K562 (cell line): ENCODE data around the gene GFRA1. TPM values are rescaled to one million over a fixed set of nuclear protein-coding genes. Genes with fewer than 3 reads are reported as not detected.

Experiments used
- ATAC-seq: fragments of 200-7000 bp; cut with Tn5 transposase; 3 replicates; pipeline ENCODE4 v1.9.1; 2020; ENCODE audit warnings: moderate library complexity
- BruUV-seq: library from RNA; stranded (reverse); fragments of 400-500 nt; replicated peaks from 2 replicates; lab custom pipeline; 2021; lab: Mats Ljungman, UMichigan
- CTCF ChIA-PET: fragments of 300-600 bp; formaldehyde crosslinking; extraction: SDS; loops from one replicate; lab custom pipeline; 2021; ENCODE audit warnings: low intra/inter-chr PET ratio; lab: Yijun Ruan, JAX
- POLR2A ChIA-PET: fragments of 300-600, 350-650 bp; sonication (Branson Sonifier 250); formaldehyde crosslinking; extraction: SDS; loops from one replicate; lab custom pipeline; 2021; ENCODE audit warnings: antibody characterized with exemption, inconsistent platforms; lab: Yijun Ruan, JAX
- DNase-seq, 4 experiments: peaks; one replicate each; pipeline versions ENCODE4 v3.0.0 to v3.0.0-alpha.2; 2011 to 2018; ENCODE audit warnings: low spot score in 3 of 4, mixed read lengths in 3 of 4; ENCODE audit errors: extremely low read depth in 1 of 4
- FAIRE-seq: peaks from 2 replicates; lab custom pipeline; 2011; peaks lifted over from hg19 to GRCh38; lab: Jason Lieb, UNC
- H2AFZ ChIP-seq: 2 replicates; pipeline ENCODE4 v1.6.0; 2011; ENCODE audit warnings: low read depth, low read length, control low read depth, inconsistent platforms
- H3K27ac ChIP-seq: fragments of 200-600 bp; 3 replicates; pipeline ENCODE4 v1.8.0; 2011; ENCODE audit warnings: low read depth, mild to moderate bottlenecking, control low read depth, inconsistent platforms, low read length, moderate library complexity, mixed read lengths; ENCODE audit errors: extremely low read depth
- H3K27me3 ChIP-seq, 2 experiments: fragments of 300-600 bp in 1 of 2; 2 replicates in 1 of 2; 3 replicates in 1 of 2; pipeline versions ENCODE4 v1.6.0 to v1.8.0; 2011; ENCODE audit warnings: inconsistent platforms in 2 of 2, low read length in 2 of 2, mild to moderate bottlenecking in 1 of 2, mixed read lengths in 1 of 2, moderate library complexity in 1 of 2; ENCODE audit not compliant: control insufficient read depth in 2 of 2, insufficient read depth in 2 of 2
- H3K36me3 ChIP-seq: fragments of 300-600 bp; 3 replicates; pipeline ENCODE4 v1.8.0; 2011; ENCODE audit warnings: mild to moderate bottlenecking, low read length, inconsistent platforms; ENCODE audit not compliant: control insufficient read depth, insufficient read depth
- H3K4me1 ChIP-seq, 2 experiments: fragments of 200-600 bp in 1 of 2; replicated peaks in 1 of 2; 2 replicates in 1 of 2; 3 replicates in 1 of 2; pipeline versions ENCODE4 v1.5.1 to v1.8.0; 2011; ENCODE audit warnings: inconsistent platforms in 2 of 2, low read length in 2 of 2, mild to moderate bottlenecking in 1 of 2, mixed read lengths in 1 of 2, moderate library complexity in 1 of 2; ENCODE audit not compliant: control insufficient read depth in 2 of 2, insufficient read depth in 2 of 2
- H3K4me2 ChIP-seq: 2 replicates; pipeline ENCODE4 v1.6.1; 2011; ENCODE audit warnings: low read length, control low read depth, inconsistent platforms, mixed read lengths; ENCODE audit not compliant: insufficient read depth
- H3K4me3 ChIP-seq: fragments of 200-600 bp; sonication (generic), shearing (Covaris generic); 2 replicates; pipeline ENCODE4 v1.5.1; 2016; ENCODE audit warnings: control low read depth, inconsistent platforms
- H3K79me2 ChIP-seq: fragments of 200-600 bp; 3 replicates; pipeline ENCODE4 v1.8.0; 2011; ENCODE audit warnings: low read length, inconsistent platforms; ENCODE audit not compliant: control insufficient read depth, insufficient read depth
- H3K9ac ChIP-seq, 2 experiments: 2 replicates each; pipeline versions ENCODE4 v1.6.0 to v1.6.1; 2011; ENCODE audit warnings: low read depth in 2 of 2, low read length in 2 of 2, control low read depth in 1 of 2, inconsistent platforms in 1 of 2, mild to moderate bottlenecking in 1 of 2, mixed read lengths in 1 of 2; ENCODE audit not compliant: insufficient read depth in 1 of 2
- H3K9me1 ChIP-seq: one replicate; pipeline ENCODE4 v1.6.0; 2011; ENCODE audit warnings: inconsistent platforms, mild to moderate bottlenecking, low read length, moderate library complexity; ENCODE audit not compliant: control insufficient read depth, insufficient read depth
- H3K9me3 ChIP-seq: replicated peaks from 2 replicates; pipeline ENCODE4 v1.5.1; 2011; ENCODE audit warnings: low read depth, low read length, inconsistent platforms; ENCODE audit not compliant: control insufficient read depth, insufficient read depth
- H4K20me1 ChIP-seq: replicated peaks from 2 replicates; pipeline ENCODE4 v1.6.1; 2011; ENCODE audit warnings: low read length, inconsistent platforms, mixed read lengths; ENCODE audit not compliant: control insufficient read depth, insufficient read depth
- BRF1 ChIP-seq: IDR thresholded peaks from 3 replicates; pipeline ENCODE4 v1.6.1; 2011; ENCODE audit warnings: borderline replicate concordance, mild to moderate bottlenecking; ENCODE audit not compliant: insufficient read length; ENCODE audit errors: extremely low read depth
- CREM ChIP-seq: IDR thresholded peaks from 2 replicates; pipeline ENCODE4 v1.6.1; 2014; ENCODE audit warnings: antibody characterized with exemption, low read depth
- E2F8 ChIP-seq: fragments of 450-650 bp; IDR thresholded peaks from 2 replicates; pipeline ENCODE4 v1.7.1; 2018; ENCODE audit warnings: mild to moderate bottlenecking, low read depth; ENCODE audit not compliant: partially characterized antibody
- KHSRP ChIP-seq: fragments of 450-650 bp; IDR thresholded peaks from 2 replicates; pipeline ENCODE4 v1.6.1; 2017
- NFATC3 ChIP-seq: fragments of 450-650 bp; IDR thresholded peaks from 2 replicates; pipeline ENCODE4 v1.6.1; 2017; ENCODE audit warnings: mild to moderate bottlenecking
- NFRKB ChIP-seq: fragments of 450-650 bp; IDR thresholded peaks from 2 replicates; pipeline ENCODE4 v1.6.1; 2016; ENCODE audit warnings: low read depth
- ZEB2 ChIP-seq: fragments of 450-650 bp; IDR thresholded peaks from 2 replicates; pipeline ENCODE4 v1.6.1; 2016
- WGBS: fragments of 100-300 bp; shearing (Covaris generic); methylation state at CpG from one replicate; pipeline ENCODE4 v1.1.6; 2016; ENCODE audit warnings: low coverage, mixed read lengths; ENCODE audit not compliant: insufficient coverage; ENCODE audit errors: missing lambda C conversion rate; 5-methylcytosine and 5-hydroxymethylcytosine counted together
- in situ Hi-C: fragments of 300-500 bp; cut with MboI; formaldehyde crosslinking; loops from 4 replicates; pipeline ENCODE4 v1.15.0; 2018; ENCODE audit warnings: inconsistent platforms, mixed read lengths
- intact Hi-C: fragments of 100-400 bp; cut with micrococcal nuclease; formaldehyde crosslinking; loops from 2 replicates; pipeline ENCODE4 v1.14.2; 2022
- polyA plus RNA-seq, 8 experiments: library from polyadenylated mRNA; depleted of rRNA in 4 of 8; stranded (reverse) in 5 of 8; unstranded in 3 of 8; fragments of >200 nt; fragmentation: Nextera tagmentation in 2 of 8; fragmentation: Illumina TruSeq in 1 of 8; extraction: Ambion mirVana in 2 of 8; extraction: Trizol in 1 of 8; gene quantifications; 2 replicates each; pipeline versions ENCODE4 v1.2.1 to v1.2.3, GENCODE V29; 2011 to 2014; ENCODE audit warnings: inconsistent platforms in 1 of 8, missing spikeins in 1 of 8
- total RNA-seq, 7 experiments: library from RNA; depleted of rRNA in 6 of 7; stranded (reverse); fragments of >200 nt in 6 of 7; fragmentation: Illumina TruSeq in 2 of 7; extraction: Trizol in 2 of 7; gene quantifications; 2 replicates each; pipeline versions ENCODE4 v1.2.1 to v1.2.3, GENCODE V29; 2011 to 2021; ENCODE audit warnings: low replicate concordance in 1 of 7

GFRA1 gene
- total and polyA plus RNA-seq, 9 of the 15 experiments (the other 6 are each of a cell fraction or from before 2014, with no cell fraction given) = 0.04 TPM; not detected in 8

GRCh38 chr10:116056445-116057293 lies 216.3 kb downstream of the GFRA1 start:
- no peak for DNase-seq
- intact Hi-C loops = no loop called here
- no peak overlapping the region for H3K4me2 ChIP-seq
- TF ChIP-seq NFATC3 (no peak), E2F8 (no peak), CREM (no peak), NFRKB (no peak), ZEB2 (no peak), KHSRP (no peak), BRF1 (no peak)
- no peaks in the 10 kb centered on the region for H3K9me3 ChIP-seq
- 0% methylated on average over 11 of the region's 11 CpGs for WGBS
- H3K4me1 ChIP-seq = no peaks in the 10 kb centered on the region
- BruUV-seq = no TSS peak
- H3K36me3 ChIP-seq = no peaks in the 10 kb centered on the region
- no peak overlapping the region for H3K4me3 ChIP-seq
- H4K20me1 ChIP-seq = no peaks in the 10 kb centered on the region
- H3K9me1 ChIP-seq = no peaks in the 10 kb centered on the region
- ChIA-PET CTCF (no interaction called here), POLR2A (no interaction called here)
- no peak for FAIRE-seq
- no peak overlapping the region for H2AFZ ChIP-seq
- no peak for ATAC-seq
- H3K9ac ChIP-seq = no peak overlapping the region
- no peaks in the 10 kb centered on the region for H3K27me3 ChIP-seq
- H3K27ac ChIP-seq = no peak overlapping the region
- no peaks in the 10 kb centered on the region for H3K79me2 ChIP-seq
- in situ Hi-C loops = no loop called here
